22Rv1 (cell line): ENCODE results near the gene HOXD12.

Experiments used
- ZFX ChIP-seq: fragments of 450-650 bp; IDR thresholded peaks from 2 replicates; pipeline ENCODE4 v1.6.1; 2017; ENCODE audit warnings: antibody characterized with exemption, borderline replicate concordance
- TF ChIP-seq, protein P1 (sequence below): fragments of 450-650 bp; IDR thresholded peaks from 2 replicates; pipeline ENCODE4 v1.5.1; 2017; ENCODE audit warnings: mild to moderate bottlenecking

- TF ChIP-seq, protein P1, sequence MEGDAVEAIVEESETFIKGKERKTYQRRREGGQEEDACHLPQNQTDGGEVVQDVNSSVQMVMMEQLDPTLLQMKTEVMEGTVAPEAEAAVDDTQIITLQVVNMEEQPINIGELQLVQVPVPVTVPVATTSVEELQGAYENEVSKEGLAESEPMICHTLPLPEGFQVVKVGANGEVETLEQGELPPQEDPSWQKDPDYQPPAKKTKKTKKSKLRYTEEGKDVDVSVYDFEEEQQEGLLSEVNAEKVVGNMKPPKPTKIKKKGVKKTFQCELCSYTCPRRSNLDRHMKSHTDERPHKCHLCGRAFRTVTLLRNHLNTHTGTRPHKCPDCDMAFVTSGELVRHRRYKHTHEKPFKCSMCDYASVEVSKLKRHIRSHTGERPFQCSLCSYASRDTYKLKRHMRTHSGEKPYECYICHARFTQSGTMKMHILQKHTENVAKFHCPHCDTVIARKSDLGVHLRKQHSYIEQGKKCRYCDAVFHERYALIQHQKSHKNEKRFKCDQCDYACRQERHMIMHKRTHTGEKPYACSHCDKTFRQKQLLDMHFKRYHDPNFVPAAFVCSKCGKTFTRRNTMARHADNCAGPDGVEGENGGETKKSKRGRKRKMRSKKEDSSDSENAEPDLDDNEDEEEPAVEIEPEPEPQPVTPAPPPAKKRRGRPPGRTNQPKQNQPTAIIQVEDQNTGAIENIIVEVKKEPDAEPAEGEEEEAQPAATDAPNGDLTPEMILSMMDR = no peak
- TF ChIP-seq ZFX = no peak
These were observed 18.2 kb upstream of the HOXD12 start for GRCh38 chr2:176081376-176081836.
